ENCODE data around the gene MARS1.

Gene MARS1

DNA sequence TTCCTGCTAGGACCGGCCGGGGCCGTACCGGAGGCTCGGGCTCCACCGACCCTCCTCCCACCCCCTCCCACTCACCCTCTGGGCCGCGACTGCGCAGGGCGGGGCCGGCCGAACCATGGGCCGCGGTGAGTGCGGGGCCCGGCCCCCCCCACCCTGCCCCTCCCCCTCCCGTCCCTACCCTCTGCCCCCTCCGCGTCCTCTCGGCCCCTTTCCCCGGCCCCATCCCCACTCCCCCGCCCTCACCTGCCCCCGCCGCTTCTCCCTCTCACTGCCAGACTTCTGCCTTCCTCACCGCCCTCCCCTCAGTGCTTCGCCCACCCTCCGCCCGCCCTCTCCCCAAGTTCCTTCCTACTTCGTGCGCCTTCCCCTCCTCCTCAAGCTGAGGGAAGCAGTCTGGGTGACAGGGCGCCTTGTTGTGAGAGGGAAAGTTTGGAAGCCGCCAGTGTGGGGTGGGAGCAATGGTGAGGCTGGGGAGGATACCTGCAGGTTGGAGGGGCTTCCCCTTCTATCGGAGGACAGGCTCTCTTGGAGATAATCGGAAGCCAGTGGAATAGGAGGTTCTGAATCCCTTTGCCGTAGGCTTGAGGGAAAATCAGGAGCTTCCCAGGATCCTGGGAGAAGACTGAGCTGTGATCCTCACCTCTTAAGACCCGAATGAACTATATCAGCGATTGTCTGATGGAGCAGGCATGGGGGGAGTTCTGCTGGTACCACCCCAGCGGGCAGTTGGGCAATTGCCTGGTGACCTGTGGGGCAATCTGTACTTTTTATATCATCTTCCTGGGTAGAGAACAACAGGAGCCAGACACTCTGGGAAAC, 35.2 kb downstream of the MARS1 start:
- TF ChIP-seq CTCF (conservative IDR thresholded peaks at IDR 0.05; ENCODE audit: low read depth, low read length) = no peak
- Histone ChIP-seq H3K4me2 (peak overlapping the region; percentile 84), H3K4me3 (IDR thresholded peaks at IDR 0.05; ENCODE audit: insufficient read depth, low read depth, low read length) (peak overlapping the region; percentile 52), H3K27ac (peak overlapping the region; percentile 84), H3K27me3 (ENCODE audit: insufficient read depth, low read depth) (no peaks in the 10 kb centered on the region), H4K20me1 (ENCODE audit: insufficient read depth) (no peaks in the 10 kb centered on the region), H3K36me3 (ENCODE audit: insufficient read depth) (no peaks in the 10 kb centered on the region), H3K9ac (peak overlapping the region; percentile 80), H2AFZ (ENCODE audit: low read depth) (no peak overlapping the region), H3K79me2 (ENCODE audit: insufficient read depth, low read depth) (peaks cover 40% of the 10 kb centered on the region), H3K4me1 (ENCODE audit: low read depth, poor library complexity, severe bottlenecking) (peaks cover 51% of the 10 kb centered on the region)

- H3K4me2 ChIP-seq = peak overlapping the region; percentile 84
- H3K9ac ChIP-seq = peak overlapping the region; percentile 66; the same call in 1 of the 2 replicates
- H3K27me3 ChIP-seq (ENCODE audit: insufficient read depth, low read depth) = no peaks in the 10 kb centered on the region
- H3K79me2 ChIP-seq (ENCODE audit: insufficient read depth, low read depth) = peaks cover 31% of the 10 kb centered on the region
- H3K4me3 ChIP-seq (IDR thresholded peaks at IDR 0.05; ENCODE audit: insufficient read depth, low read depth, low read length) = peak overlapping the region; percentile 52
- H4K20me1 ChIP-seq (ENCODE audit: insufficient read depth) = no peaks in the 10 kb centered on the region; the same call in 1 of the 2 replicates
- TF ChIP-seq CTCF (conservative IDR thresholded peaks at IDR 0.05; ENCODE audit: low read depth, low read length) = no peak
- H3K36me3 ChIP-seq (ENCODE audit: insufficient read depth) = no peaks in the 10 kb centered on the region; the same call in 1 of the 2 replicates
- H3K27ac ChIP-seq = peak overlapping the region; percentile 51; the same call in 1 of the 2 replicates
- H2AFZ ChIP-seq (ENCODE audit: low read depth) = no peak overlapping the region
- peaks cover 42% of the 10 kb centered on the region for H3K4me1 ChIP-seq (ENCODE audit: low read depth, poor library complexity, severe bottlenecking)
Measured at GRCh38 chr12:57523706-57524614, 36.1 kb downstream of the MARS1 start.

DNA sequence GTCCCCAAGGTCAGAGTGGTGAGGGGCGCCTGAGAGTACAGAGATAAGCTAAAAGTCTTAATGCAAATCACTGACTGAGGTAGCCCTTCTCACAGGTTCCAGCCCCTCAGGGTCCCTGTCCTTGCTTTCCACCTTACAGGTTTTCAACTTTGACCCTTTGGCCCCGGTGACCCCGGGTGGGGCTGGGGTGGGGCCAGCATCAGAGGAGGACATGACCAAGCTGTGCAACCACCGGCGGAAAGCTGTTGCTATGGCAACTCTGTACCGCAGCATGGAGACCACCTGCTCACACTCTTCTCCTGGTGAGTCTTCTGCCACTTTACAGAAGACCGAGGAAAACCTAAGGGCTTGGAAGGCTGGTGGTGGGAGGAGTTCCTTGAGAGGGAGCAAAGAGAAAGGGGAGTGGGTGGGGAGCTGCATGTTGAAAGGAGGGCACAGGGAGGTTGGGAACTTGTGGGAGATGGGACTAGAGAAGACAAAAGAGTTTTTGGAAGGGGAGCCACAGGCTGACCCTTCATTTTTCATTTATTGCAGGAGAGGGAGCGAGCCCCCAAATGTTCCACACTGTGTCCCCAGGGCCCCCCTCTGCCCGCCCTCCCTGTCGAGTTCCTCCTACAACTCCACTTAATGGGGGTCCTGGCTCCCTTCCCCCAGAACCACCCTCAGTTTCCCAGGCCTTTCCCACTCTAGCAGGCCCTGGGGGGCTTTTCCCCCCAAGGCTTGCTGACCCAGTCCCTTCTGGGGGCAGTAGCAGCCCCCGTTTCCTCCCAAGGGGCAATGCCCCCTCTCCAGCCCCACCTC, 37.1 kb downstream of the MARS1 start:
- Histone ChIP-seq H3K27me3 (ENCODE audit: insufficient read depth, low read depth) (no peaks in the 10 kb centered on the region), H2AFZ (ENCODE audit: low read depth) (no peak overlapping the region), H3K4me2 (peak overlapping the region; percentile 84; the same call in 1 of the 2 replicates), H3K79me2 (ENCODE audit: insufficient read depth, low read depth) (peaks cover 21% of the 10 kb centered on the region), H4K20me1 (ENCODE audit: insufficient read depth) (no peaks in the 10 kb centered on the region; the same call in 1 of the 2 replicates), H3K27ac (no peak overlapping the region), H3K4me3 (IDR thresholded peaks at IDR 0.05; ENCODE audit: insufficient read depth, low read depth, low read length) (no peak overlapping the region), H3K36me3 (ENCODE audit: insufficient read depth) (peaks cover 4% of the 10 kb centered on the region; the same call in 1 of the 2 replicates), H3K9ac (no peak overlapping the region), H3K4me1 (ENCODE audit: low read depth, poor library complexity, severe bottlenecking) (peaks cover 38% of the 10 kb centered on the region)
- no peak for TF ChIP-seq CTCF (conservative IDR thresholded peaks at IDR 0.05; ENCODE audit: low read depth, low read length)
